Hindlimb muscle (tissue), 1 donor: ENCODE measurements around the gene IFT27. TPM values are rescaled to one million over a fixed set of nuclear protein-coding genes. Genes with fewer than 3 reads are reported as not detected.
"Not testable (repeated sequence)": the region's sequence is repeated elsewhere in the genome, so short reads cannot be mapped to it uniquely, and the experiment has no call there.

Source experiments
- DNase-seq: peaks from one replicate; pipeline ENCODE4 v3.0.0-alpha.2; 2013
- polyA plus RNA-seq: library from polyadenylated mRNA; unstranded; fragments of 120-200 nt; gene quantifications from one replicate; pipeline ENCODE4 v1.2.1, GENCODE V29; 2013; ENCODE audit not compliant: insufficient read length

IFT27 gene
- polyA plus RNA-seq, 1 donor: 23.3 TPM

GRCh38 chr22:36743011-36743410 lies 32.9 kb downstream of the IFT27 start:
- DNase-seq: no peak

DNA sequence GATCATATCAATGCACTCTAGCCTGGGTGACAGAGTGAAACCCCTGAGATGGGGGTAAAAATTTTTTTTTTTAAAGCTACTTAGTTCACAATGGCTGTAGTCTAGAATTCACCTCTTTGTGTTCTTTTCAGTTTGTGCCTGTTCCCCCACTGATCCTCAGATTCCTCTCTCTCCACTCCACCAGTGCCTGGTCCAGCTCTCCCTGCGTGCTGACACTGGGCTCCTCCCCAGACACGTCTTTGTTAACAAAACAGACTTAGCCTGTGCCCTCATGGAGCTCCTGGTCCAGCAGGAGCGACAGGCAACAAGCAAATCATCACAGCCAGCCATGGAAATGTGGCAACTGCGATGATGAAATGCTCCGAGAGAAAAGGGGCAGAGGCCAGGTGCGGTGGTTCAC lies 34.0 kb downstream of the IFT27 start:
- DNase-seq: no peak

GRCh38 chr22:36741204-36741793 lies 34.6 kb downstream of the IFT27 start:
- no peak for DNase-seq

- no peak for DNase-seq
These were observed 35.2 kb downstream of the IFT27 start for GRCh38 chr22:36740716-36741115.

DNA sequence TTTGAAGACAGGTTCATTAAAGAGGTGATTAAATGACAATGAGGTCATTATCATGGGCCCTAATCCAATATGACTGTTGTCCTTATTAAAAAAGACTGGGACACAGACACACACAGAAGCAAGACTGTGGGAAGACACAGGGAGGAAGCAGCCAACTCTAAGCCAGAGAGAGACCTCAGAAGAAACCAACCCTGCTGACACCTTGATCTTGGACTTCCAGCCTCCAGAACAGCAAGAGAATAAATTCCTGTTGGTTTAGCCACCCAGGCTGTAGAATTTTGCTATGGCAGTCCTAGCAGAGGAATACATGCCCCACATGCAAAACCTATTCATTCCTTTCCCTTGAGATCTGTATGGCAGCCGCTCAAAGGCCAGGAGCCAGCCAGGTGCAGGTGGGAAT lies 36.7 kb downstream of the IFT27 start:
- no peak for DNase-seq

DNA sequence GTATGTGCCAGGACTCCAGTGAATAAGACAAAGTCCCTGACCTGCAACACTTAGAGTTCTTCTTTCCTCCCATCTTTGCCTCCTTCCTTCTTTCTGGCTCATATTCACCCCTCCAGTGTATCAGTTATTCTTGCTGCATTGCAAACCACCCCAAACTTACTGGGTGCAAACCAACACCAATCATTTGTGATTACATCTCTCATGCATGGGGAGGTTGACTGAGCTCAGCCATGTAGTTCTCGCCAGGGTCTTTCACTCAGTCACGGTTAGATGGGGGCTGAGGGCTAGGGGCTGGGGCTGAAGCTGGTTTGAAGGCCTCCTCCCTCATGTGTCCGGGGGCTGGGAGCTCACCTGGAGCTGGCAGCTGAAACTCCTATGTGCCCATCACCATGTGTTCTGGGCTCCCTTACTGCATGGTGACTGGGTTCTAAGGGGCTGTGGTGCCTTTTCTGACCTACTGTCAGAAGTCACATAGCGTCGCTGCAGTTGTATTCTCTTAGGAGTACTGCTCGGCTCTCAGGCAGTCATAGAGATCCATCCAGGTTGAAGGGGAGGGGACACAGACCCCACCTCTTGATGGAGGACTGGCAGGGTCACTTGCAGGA lies 37.4 kb downstream of the IFT27 start:
- no peak for DNase-seq

DNA sequence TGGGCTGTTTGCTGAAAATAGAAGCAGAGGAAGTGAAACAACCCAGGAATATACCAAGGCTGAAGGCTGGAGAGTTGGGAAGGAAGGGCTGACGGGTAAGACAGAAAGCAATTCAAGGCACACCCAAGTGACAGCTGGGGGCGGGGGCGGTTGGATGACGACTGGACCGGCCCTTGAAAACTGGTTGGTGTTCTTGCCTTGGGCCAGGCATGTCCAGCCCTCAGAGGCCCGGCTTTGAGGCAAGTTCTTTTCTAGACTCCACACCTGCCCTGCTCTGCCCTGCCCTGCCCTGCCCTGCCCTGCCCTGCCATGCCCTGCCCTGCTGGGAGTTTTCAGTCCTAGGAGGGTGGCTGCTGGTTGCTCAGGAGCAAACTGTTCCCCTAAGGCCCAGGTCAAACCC lies 38.1 kb downstream of the IFT27 start:
- no peak for DNase-seq

GRCh38 chr22:36736701-36737320 lies 39.1 kb downstream of the IFT27 start:
- no peak for DNase-seq

DNA sequence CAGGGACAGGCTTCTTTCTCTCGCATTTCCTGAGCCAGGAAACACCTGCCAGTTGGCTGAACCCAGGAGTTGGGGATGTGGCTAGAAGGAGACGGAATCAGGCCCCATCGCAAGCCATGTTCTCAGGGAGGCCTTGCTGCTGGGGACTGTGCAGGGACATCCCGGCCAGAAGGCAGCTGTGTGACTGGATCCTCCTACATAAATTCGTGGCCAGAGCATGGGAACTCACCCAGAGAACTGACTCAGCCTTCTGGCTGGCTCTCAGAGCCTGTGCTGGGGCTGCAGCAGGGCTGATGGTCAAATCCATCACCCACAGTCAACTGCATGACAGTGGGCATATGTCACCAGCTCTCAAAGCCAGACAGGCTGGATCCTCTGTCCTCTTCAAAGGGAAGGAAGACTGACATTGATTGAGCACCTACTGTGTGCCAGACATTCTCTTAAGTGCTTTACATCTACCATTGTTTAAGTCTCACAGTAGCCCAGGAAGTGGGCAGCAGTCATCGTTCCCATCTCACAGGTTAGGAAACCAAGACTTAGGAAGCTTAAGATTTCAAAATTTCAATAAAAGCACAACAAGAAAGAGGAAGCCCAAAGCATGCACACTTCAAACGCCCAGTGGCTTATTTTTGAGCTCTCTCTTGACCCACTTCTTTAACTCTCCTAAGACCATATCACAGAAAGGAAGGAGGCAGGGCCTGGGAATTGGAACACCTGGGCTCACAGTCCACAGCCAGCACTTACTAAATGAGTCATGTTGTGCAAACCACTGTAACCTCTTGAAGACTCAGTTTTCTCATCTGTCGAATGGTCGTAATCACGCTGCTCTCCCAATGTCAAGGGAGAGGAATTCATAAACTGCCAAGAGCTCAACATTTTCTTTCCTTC lies 41.5 kb downstream of the IFT27 start:
- DNase-seq: peak; percentile 68

GRCh38 chr22:36733271-36733670 lies 42.6 kb downstream of the IFT27 start:
- DNase-seq: no peak

- no peak for DNase-seq
These were observed 43.3 kb downstream of the IFT27 start for GRCh38 chr22:36732609-36733008.

DNA sequence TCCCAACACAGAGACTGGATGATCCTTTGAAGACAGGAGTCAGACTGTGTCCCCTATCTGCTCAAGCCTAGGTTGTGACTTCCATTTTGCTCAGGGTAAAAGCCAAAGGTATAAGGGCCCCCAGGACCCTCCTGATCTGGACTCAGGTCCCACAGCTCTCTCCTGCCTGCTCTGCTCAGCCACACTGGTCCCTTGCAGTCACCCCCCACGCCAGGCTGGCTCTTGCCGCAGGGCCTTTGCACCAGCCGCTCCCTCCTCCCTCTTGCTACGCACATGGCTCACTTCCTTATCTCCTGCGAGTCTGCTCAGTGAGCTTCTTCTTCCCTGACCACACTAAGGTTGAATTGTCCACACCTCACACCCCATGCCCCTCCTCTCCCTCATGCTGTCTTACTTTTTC lies 44.0 kb downstream of the IFT27 start:
- no peak for DNase-seq

DNA sequence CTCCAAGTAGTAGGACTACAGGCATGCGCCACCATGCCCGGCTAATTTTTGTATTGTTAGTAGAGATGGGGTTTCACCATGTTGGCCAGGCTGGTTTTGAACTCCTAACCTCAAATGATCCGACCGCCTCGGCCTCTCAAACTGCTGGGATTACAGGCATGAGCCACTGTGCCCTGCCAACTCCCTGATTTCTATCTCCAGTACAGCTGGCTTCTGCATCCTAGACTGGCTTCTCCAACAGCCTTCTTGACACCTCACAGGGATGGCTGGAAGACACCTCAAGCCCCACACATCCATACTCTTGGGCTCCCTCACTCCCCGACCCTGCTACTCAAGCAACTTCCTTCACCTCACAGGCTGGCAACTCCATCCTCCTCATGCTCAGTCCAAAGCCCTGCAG lies 44.6 kb downstream of the IFT27 start:
- DNase-seq: not testable (repeated sequence)

- no peak for DNase-seq
These were observed 45.6 kb downstream of the IFT27 start for GRCh38 chr22:36730176-36730858.

- no peak for DNase-seq
These were observed 46.6 kb downstream of the IFT27 start for GRCh38 chr22:36729321-36729720.

DNA sequence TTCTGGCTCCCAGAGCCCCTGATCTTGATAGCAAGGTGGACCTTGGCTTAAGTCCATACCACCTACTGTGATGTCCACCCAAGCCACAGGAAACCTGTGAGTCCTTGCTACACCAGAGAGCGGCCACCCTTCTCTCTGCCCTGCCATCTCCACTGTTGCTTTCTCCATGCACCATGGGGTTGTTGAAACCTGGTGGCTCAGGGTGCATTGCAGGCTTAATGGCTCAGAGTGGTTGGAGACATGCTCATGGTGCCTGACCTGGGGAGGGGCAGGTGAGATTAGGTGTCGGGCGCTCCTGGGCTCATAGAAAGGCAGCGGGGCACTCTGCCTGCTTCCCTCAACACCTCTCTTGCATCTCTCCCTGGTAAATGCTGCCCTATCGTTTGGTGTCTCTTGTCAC lies 47.4 kb downstream of the IFT27 start:
- DNase-seq: no peak

- DNase-seq: no peak
These were observed 47.9 kb downstream of the IFT27 start for GRCh38 chr22:36727927-36728488.

- DNase-seq: no peak
These were observed 48.8 kb downstream of the IFT27 start for GRCh38 chr22:36727110-36727509.

- DNase-seq: no peak
These were observed 49.9 kb downstream of the IFT27 start for GRCh38 chr22:36726007-36726380.

DNA sequence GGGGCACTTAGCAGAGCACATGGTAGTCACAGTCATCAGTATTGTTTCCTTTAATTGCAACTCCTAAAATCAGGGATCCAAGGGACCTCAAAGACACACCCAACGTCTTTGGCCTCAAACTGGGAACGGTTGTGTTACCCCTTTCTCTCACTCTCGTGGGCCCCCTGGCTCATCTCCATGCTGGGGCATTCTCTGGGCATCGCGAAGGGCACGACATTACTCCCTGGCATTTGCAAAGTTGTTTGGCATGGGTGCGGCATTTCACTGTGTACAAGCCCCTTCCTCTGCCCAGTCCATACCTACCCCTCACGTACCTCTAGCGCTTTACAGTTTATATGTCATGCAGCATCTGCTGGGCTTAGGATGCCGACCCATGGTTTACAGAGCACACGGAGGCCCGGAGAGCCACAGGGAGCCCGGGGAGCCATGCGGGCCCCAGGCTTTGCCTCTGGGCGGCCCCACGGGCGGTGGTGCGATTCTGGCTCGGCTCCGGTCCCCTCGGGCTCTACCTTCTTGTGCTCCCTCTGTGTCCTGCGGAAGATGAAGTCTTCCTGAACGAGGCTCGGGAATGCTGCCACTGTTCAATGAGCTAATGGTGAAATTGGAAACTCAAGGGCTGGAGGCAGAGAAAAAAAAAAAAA lies 50.4 kb downstream of the IFT27 start:
- no peak for DNase-seq

DNA sequence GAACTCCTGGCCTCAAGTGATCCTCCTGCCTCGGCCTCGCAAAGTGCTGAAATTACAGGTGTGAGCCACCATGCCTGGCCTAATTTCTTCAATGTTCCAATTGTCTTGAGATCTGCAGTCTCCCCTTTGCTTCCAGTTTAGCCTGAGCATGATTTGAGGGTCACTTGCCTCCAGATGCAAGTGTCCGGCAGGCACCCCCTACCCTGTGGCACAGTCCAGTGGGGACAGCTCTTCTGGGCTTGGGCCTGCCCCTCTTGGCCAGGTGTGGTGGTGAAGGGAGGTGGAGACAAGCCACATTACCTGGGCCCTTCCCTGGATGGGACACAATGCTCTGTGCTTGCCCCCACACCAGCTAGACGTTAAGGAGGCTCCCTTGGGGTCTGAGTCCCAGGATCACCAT lies 51.1 kb downstream of the IFT27 start:
- DNase-seq: no peak

DNA sequence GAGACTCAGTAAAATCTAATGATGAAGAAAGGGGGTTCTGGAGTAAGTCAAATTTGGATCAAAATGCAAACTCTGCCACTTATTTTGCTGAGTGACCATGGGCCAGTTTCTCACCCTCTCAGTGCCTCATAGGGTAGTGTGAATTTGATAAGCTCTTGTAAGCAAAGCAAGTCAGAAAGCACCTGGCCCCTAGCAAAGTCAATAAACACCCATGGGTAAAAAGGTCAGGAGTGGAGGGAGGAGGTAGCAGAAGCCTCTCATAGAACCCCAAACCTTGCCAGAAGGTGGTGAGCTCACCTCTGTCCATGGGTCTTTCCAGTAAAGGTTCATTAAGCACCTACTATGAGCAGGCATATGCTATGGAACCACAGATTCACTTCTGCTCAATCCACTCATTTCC lies 53.9 kb downstream of the IFT27 start:
- no peak for DNase-seq
